DMS79 (cell line): ENCODE results near the gene NEIL1.
"Not testable (repeated sequence)": the region's sequence is repeated elsewhere in the genome, so short reads cannot be mapped to it uniquely, and the experiment has no call there.

Experiments used
- DNase-seq: peaks from one replicate; lab custom pipeline; 2025; lab: John Stamatoyannopoulos, UW

Gene NEIL1

GRCh38 chr15:75346796-75347221, at the start of gene NEIL1:
TSS of gene NEIL1 (plus strand) at chr15:75347039. CDS start at chr15:75348906, 1,867 bp downstream.
- DNase-seq = no peak

- DNase-seq = not testable (repeated sequence)
Observed at GRCh38 chr15:75298541-75299310, 48.1 kb upstream of the NEIL1 start.

- not testable (repeated sequence) for DNase-seq
Observed at GRCh38 chr15:75299311-75299688, 47.5 kb upstream of the NEIL1 start.

GRCh38 chr15:75300026-75300425, 46.8 kb upstream of the NEIL1 start:
- not testable (repeated sequence) for DNase-seq

GRCh38 chr15:75302318-75302717, 44.5 kb upstream of the NEIL1 start:
- DNase-seq = no peak

GRCh38 chr15:75302753-75303152, 44.1 kb upstream of the NEIL1 start:
- DNase-seq = not testable (repeated sequence)

- DNase-seq = no peak
Observed at GRCh38 chr15:75306188-75306587, 40.7 kb upstream of the NEIL1 start.

- peak; percentile 2 for DNase-seq
Observed at GRCh38 chr15:75307778-75308390, 39.0 kb upstream of the NEIL1 start.

GRCh38 chr15:75309711-75310110, 37.1 kb upstream of the NEIL1 start:
- no peak for DNase-seq

- not testable (repeated sequence) for DNase-seq
Observed at GRCh38 chr15:75312548-75312947, 34.3 kb upstream of the NEIL1 start.

GRCh38 chr15:75313116-75313845, 33.6 kb upstream of the NEIL1 start:
- DNase-seq = no peak

- DNase-seq = no peak
Observed at GRCh38 chr15:75314552-75315290, 32.1 kb upstream of the NEIL1 start.

GRCh38 chr15:75319231-75319897, 27.5 kb upstream of the NEIL1 start:
- DNase-seq = not testable (repeated sequence)

GRCh38 chr15:75321711-75322110, 25.1 kb upstream of the NEIL1 start:
- DNase-seq = no peak

- no peak for DNase-seq
Observed at GRCh38 chr15:75325922-75326321, 20.9 kb upstream of the NEIL1 start.

GRCh38 chr15:75327005-75327404, 19.8 kb upstream of the NEIL1 start:
- DNase-seq = no peak

- no peak for DNase-seq
Observed at GRCh38 chr15:75327491-75327890, 19.3 kb upstream of the NEIL1 start.

GRCh38 chr15:75328493-75329314, 18.1 kb upstream of the NEIL1 start:
- DNase-seq = no peak

GRCh38 chr15:75329571-75329970, 17.3 kb upstream of the NEIL1 start:
- no peak for DNase-seq

GRCh38 chr15:75332093-75332492, 14.7 kb upstream of the NEIL1 start:
- not testable (repeated sequence) for DNase-seq
